GM12873 (cell line): ENCODE data around the gene C18orf63.

Experiments
- CTCF ChIP-seq: IDR thresholded peaks from 2 replicates; pipeline ENCODE4 v1.5.1; 2012; ENCODE audit warnings: low read depth, mild to moderate bottlenecking, moderate library complexity, low read length, control low read depth; ENCODE audit not compliant: insufficient read depth; ENCODE audit errors: missing control alignments

C18orf63 gene

GRCh38 chr18:74282755-74283554 is 32.7 kb upstream of the C18orf63 start:
- TF ChIP-seq CTCF: no peak

- TF ChIP-seq CTCF: no peak
Measured at GRCh38 chr18:74283646-74284045, 32.0 kb upstream of the C18orf63 start.

GRCh38 chr18:74284191-74284979 is 31.3 kb upstream of the C18orf63 start:
- no peak for TF ChIP-seq CTCF

GRCh38 chr18:74284980-74285355 is 30.7 kb upstream of the C18orf63 start:
- no peak for TF ChIP-seq CTCF

DNA sequence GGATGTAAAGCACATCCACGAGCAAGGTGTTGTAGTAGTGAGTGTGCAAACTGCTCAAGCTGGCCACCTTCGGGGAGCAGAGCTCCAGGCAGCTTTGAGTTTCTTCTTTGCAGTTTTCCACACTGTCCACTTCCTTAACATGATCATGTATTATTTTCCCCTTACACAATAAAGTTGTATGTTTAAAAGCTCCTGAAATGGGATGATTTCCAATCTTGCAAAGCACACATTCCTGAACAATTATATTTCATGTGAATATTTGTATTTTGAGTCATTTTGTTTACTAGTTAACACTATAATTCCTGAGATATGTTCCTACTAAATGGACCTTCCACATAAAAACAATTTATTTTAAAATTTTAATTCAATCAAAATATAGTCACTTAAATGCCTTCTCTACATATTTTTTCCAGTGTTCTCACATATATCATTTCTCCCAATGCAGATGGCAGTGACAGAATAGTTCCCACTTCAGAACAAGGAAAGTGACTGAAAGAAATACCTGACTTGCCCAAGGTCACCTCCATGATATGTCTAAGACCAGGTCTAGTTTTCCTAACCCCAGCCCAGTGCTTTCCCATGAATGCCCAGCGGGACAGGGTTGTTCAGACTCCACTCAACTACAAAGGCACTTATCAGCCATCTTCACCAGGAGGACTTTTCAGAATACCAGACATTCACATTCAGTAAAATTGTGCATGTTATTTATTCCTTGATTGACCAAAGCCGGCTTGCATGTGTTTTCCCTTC is 29.4 kb upstream of the C18orf63 start:
- TF ChIP-seq CTCF: no peak

- TF ChIP-seq CTCF: no peak
Measured at GRCh38 chr18:74286856-74287255, 28.8 kb upstream of the C18orf63 start.

GRCh38 chr18:74288041-74288440 is 27.6 kb upstream of the C18orf63 start:
- TF ChIP-seq CTCF: no peak
